Vagina (tissue), 2 donors: ENCODE measurements around the gene POT1. TPM values are rescaled to one million over a fixed set of nuclear protein-coding genes. Genes with fewer than 3 reads are reported as not detected.

Source experiments
- DNase-seq, 2 donors: peaks; one replicate each; pipeline ENCODE4 v3.0.0-alpha.2; 2017; ENCODE audit errors: extremely low spot score in 2 of 2
- H3K27ac ChIP-seq: fragments of 200-600 bp; sonication (generic); one replicate; pipeline ENCODE4 v1.5.1; 2019
- H3K27me3 ChIP-seq: fragments of 200-600 bp; sonication (generic); one replicate; pipeline ENCODE4 v1.5.1; 2019
- H3K36me3 ChIP-seq, 2 donors: fragments of 200-600 bp; sonication (generic); one replicate each; pipeline ENCODE4 v1.5.1; 2017 to 2019
- H3K4me1 ChIP-seq: fragments of 200-600 bp; sonication (generic); one replicate; pipeline ENCODE4 v1.5.1; 2019
- H3K4me3 ChIP-seq, 2 donors: fragments of 200-600 bp; sonication (generic); 1 replicate in 1 of 2; 2 replicates in 1 of 2; pipeline ENCODE4 v1.5.1; 2016 to 2019
- H3K9me3 ChIP-seq: fragments of 200-600 bp; sonication (generic); one replicate; pipeline ENCODE4 v1.5.1; 2019
- CTCF ChIP-seq, 3 experiments: fragments of 450-650 bp in 2 of 3; fragments of 200-600 bp in 1 of 3; sonication (generic) in 1 of 3; IDR thresholded peaks; one replicate each; pipeline ENCODE4 v1.5.1; 2017 to 2019; ENCODE audit warnings: antibody characterized with exemption in 3 of 3, mild to moderate bottlenecking in 2 of 3, moderate library complexity in 2 of 3
- POLR2A ChIP-seq, 2 donors: fragments of 450-650 bp; IDR thresholded peaks; one replicate each; pipeline ENCODE4 v1.6.1; 2017; ENCODE audit warnings: antibody characterized with exemption in 2 of 2, mild to moderate bottlenecking in 2 of 2, moderate library complexity in 2 of 2
- POLR2AphosphoS5 ChIP-seq, 2 donors: sonication (generic); formaldehyde crosslinking; IDR thresholded peaks; one replicate each; pipeline ENCODE4 v1.9.0; 2017; ENCODE audit warnings: antibody characterized with exemption in 2 of 2, mild to moderate bottlenecking in 2 of 2, low read depth in 1 of 2; ENCODE audit not compliant: insufficient read depth in 1 of 2
- intact Hi-C: fragments of 100-400 bp; cut with DNase I; formaldehyde crosslinking; loops from one replicate; pipeline ENCODE4 v1.15.1; 2023
- total RNA-seq: library from RNA; depleted of rRNA; stranded (reverse); fragments of >200 nt; gene quantifications from one replicate; pipeline ENCODE4 v1.2.3, GENCODE V29; 2016

Gene POT1
- total RNA-seq, 1 donor from 2014 or later = 30.9 TPM

DNA sequence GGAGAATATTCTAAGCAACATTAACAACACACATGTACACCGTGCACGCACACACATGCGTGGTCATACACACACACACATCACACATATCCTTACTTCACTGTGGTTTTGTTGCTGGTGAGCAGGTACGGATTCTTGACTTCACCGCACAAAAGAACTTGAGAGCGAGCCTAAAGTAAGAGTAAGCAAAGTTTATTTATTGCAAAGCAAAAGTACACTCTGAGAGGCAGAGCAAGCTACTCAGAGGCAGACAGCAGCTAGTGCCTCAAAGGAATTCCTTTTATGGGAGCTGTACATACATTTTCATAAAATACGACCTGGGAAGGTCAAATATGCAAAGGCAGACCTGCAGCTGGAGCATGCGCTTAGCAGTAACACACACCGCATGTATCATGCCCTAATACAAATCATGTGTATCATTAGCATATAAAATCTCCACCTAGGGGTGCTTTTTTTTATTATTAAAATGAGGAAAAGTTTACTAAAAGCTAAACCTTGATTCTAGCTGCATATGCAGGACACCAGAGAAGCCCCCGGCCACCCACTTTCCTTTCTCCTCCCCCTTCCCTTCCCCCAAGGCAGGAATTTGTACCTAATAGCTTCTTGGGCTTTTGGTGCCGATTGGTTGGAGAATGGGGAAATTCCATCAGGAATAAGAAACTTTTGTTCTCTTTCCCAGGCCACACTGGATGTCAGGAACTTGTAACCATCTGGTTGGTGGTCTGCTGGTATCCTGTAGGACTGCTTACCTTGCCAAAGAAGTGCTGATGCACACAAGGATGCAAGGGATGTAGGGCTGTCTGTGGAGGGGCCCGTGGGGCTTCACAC is 147.5 kb downstream of the POT1 start:
- Histone ChIP-seq H3K27me3 (no peaks in the 10 kb centered on the region), H3K9me3 (no peaks in the 10 kb centered on the region), H3K36me3 (no peaks in the 10 kb centered on the region), H3K27ac (no peak overlapping the region), H3K4me1 (no peaks in the 10 kb centered on the region), H3K4me3 (no peak overlapping the region)
- no peak for DNase-seq
- intact Hi-C loops = no loop called here
- TF ChIP-seq POLR2AphosphoS5 (IDR thresholded peaks at IDR 0.05; ENCODE audit: insufficient read depth in 1 of 2, low read depth in 1 of 2) = no peak
- TF ChIP-seq CTCF (IDR thresholded peaks at IDR 0.05) = no peak
- no peak for TF ChIP-seq POLR2A (IDR thresholded peaks at IDR 0.05)

DNA sequence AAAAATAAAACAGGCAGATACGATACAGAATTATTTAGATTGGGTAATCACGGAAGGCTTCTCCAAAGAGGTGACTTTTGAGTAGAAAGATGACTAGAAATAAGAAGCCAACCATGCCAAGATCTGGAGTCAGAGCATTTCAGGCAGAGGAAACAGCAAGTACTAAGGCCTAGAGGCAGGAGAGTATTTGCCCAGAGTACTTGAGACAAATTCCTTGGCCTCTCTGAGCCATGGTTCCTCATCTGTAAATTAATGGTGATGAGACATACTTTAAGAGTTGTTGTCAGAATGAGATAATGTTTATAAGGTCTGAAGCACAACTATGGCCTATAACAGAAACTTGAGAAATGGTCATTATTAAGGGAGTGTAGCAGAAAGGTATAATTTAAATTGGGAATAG is 148.2 kb downstream of the POT1 start:
- Histone ChIP-seq H3K4me3 (no peak overlapping the region), H3K4me1 (no peaks in the 10 kb centered on the region), H3K36me3 (no peaks in the 10 kb centered on the region), H3K9me3 (no peaks in the 10 kb centered on the region), H3K27me3 (no peaks in the 10 kb centered on the region), H3K27ac (no peak overlapping the region)
- TF ChIP-seq POLR2A (IDR thresholded peaks at IDR 0.05) = no peak
- TF ChIP-seq CTCF (IDR thresholded peaks at IDR 0.05) = no peak
- no peak for TF ChIP-seq POLR2AphosphoS5 (IDR thresholded peaks at IDR 0.05; ENCODE audit: insufficient read depth in 1 of 2, low read depth in 1 of 2)
- DNase-seq = no peak
- intact Hi-C loops = no loop called here

DNA sequence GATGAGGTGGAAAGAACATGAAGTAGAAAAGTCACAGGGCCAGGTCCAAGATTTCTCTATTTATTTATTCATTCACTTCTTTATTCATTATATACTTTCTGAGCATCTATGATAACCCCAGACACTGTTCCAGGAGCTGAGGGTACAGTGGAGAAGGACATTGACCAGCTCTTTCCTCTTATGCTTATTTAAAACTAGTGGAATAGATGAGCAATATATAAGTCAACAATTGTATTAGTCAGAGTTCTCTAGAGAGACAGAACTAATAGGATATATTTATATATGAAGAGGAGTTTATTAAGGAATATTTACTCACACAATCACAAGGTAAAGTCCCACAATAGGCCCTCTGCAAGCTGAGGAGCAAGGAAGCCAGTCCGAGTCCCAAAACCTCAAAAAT is 149.0 kb downstream of the POT1 start:
- Histone ChIP-seq H3K27me3 (no peaks in the 10 kb centered on the region), H3K36me3 (no peaks in the 10 kb centered on the region), H3K27ac (no peak overlapping the region), H3K9me3 (no peaks in the 10 kb centered on the region), H3K4me3 (no peak overlapping the region), H3K4me1 (no peaks in the 10 kb centered on the region)
- TF ChIP-seq POLR2AphosphoS5 (IDR thresholded peaks at IDR 0.05; ENCODE audit: insufficient read depth in 1 of 2, low read depth in 1 of 2) (no peak), CTCF (IDR thresholded peaks at IDR 0.05) (no peak), POLR2A (IDR thresholded peaks at IDR 0.05) (no peak)
- intact Hi-C loops = no loop called here
- DNase-seq = no peak

- no peaks in the 10 kb centered on the region for H3K36me3 ChIP-seq
- DNase-seq = no peak
- intact Hi-C loops = no loop called here
- H3K27ac ChIP-seq = no peak overlapping the region
- no peaks in the 10 kb centered on the region for H3K4me1 ChIP-seq
- TF ChIP-seq POLR2AphosphoS5 (IDR thresholded peaks at IDR 0.05; ENCODE audit: insufficient read depth in 1 of 2, low read depth in 1 of 2) = no peak
- no peak for TF ChIP-seq POLR2A (IDR thresholded peaks at IDR 0.05)
- TF ChIP-seq CTCF (IDR thresholded peaks at IDR 0.05) = no peak
- H3K27me3 ChIP-seq = no peaks in the 10 kb centered on the region
- H3K4me3 ChIP-seq = no peak overlapping the region
- H3K9me3 ChIP-seq = no peaks in the 10 kb centered on the region
These were observed 149.6 kb downstream of the POT1 start for GRCh38 chr7:124780056-124780455.

DNA sequence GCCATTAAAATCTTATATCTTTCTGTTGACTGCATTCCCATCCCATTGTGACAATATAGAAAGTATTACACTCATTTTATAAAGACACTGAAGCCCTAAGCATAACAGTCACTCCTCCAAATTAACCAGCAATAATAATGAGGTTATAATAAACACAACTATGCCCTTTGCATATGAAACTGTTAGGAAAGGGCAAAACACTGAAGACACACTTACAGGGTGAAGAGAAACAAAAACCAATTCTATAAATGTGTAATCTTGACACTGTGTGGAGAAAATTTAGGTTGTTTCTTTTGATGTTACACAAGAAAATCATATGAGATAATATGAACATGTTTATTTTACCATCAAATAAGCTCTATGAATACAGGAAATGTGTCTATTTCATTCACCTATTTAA is 150.0 kb downstream of the POT1 start:
- no peak overlapping the region for H3K4me3 ChIP-seq
- H3K9me3 ChIP-seq = no peaks in the 10 kb centered on the region
- H3K27ac ChIP-seq = no peak overlapping the region
- intact Hi-C loops = no loop called here
- no peaks in the 10 kb centered on the region for H3K36me3 ChIP-seq
- H3K27me3 ChIP-seq = no peaks in the 10 kb centered on the region
- H3K4me1 ChIP-seq = no peaks in the 10 kb centered on the region
- no peak for TF ChIP-seq POLR2AphosphoS5 (IDR thresholded peaks at IDR 0.05; ENCODE audit: insufficient read depth in 1 of 2, low read depth in 1 of 2)
- TF ChIP-seq CTCF (IDR thresholded peaks at IDR 0.05) = no peak
- no peak for TF ChIP-seq POLR2A (IDR thresholded peaks at IDR 0.05)
- no peak for DNase-seq
